Measurements from ENCODE around the gene COMMD1. TPM values are rescaled to one million over a fixed set of nuclear protein-coding genes. Genes with fewer than 3 reads are reported as not detected.

Gene COMMD1
- total and polyA plus RNA-seq, 2 experiments from 2014 or later: 30.5 to 71.1 TPM

GRCh38 chr2:61943251-61943650 is 37.8 kb downstream of the COMMD1 start:
- Histone ChIP-seq H4K20me1 (ENCODE audit: insufficient read depth, poor library complexity, severe bottlenecking) (no peaks in the 10 kb centered on the region), H3K4me1 (ENCODE audit: insufficient read depth) (peaks cover 16% of the 10 kb centered on the region), H3K36me3 (replicated peaks; ENCODE audit: insufficient read depth, low read depth) (no peaks in the 10 kb centered on the region), H3K4me2 (no peak overlapping the region), H3K4me3 (no peak overlapping the region), H3K27me3 (no peaks in the 10 kb centered on the region), H3K9me3 (ENCODE audit: low read depth) (no peaks in the 10 kb centered on the region), H2AFZ (no peak overlapping the region), H3K79me2 (no peaks in the 10 kb centered on the region), H3K27ac (no peak overlapping the region), H3K9me2 (replicated peaks; ENCODE audit: insufficient read depth) (no peaks in the 10 kb centered on the region)
- TF ChIP-seq EZH2phosphoT487 (IDR thresholded peaks at IDR 0.05; ENCODE audit: low read depth, severe bottlenecking, unreplicated experiment) (no peak), EZH2 (IDR thresholded peaks at IDR 0.05; ENCODE audit: borderline replicate concordance) (no peak)
- no peak for DNase-seq (ENCODE audit: low spot score)
- 100% methylated on average over 2 of the region's 2 CpGs for WGBS (ENCODE audit: low lambda C conversion rate, missing lambda C conversion rate)

DNA sequence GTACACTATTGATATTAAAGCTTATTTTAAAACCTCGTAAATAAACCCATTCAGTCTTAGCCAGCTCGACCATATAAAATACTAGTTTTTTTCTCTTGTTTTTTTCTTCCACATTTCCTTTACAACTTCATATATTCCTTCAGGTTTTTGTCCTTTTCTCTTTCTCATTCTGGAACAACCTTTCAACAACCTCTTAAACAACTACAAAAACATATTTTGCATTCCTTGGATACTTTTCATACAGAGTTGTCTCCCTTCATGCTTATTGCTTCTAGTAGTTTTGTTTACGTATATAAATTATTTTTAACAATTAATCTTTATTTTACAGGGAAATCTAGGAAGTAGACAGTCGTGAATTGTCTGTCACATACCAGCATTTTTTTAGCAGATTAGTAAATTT is 41.2 kb downstream of the COMMD1 start:
- H3K27ac ChIP-seq: no peak overlapping the region
- no peaks in the 10 kb centered on the region for H3K36me3 ChIP-seq (replicated peaks; ENCODE audit: insufficient read depth, low read depth)
- no peak overlapping the region for H3K4me2 ChIP-seq
- H3K4me1 ChIP-seq (ENCODE audit: insufficient read depth): peaks cover 26% of the 10 kb centered on the region
- H3K27me3 ChIP-seq: no peaks in the 10 kb centered on the region
- no peak for DNase-seq (ENCODE audit: low spot score)
- no peaks in the 10 kb centered on the region for H3K79me2 ChIP-seq
- no peaks in the 10 kb centered on the region for H3K9me2 ChIP-seq (replicated peaks; ENCODE audit: insufficient read depth)
- H3K9me3 ChIP-seq (ENCODE audit: low read depth): no peaks in the 10 kb centered on the region
- no peak overlapping the region for H2AFZ ChIP-seq
- TF ChIP-seq EZH2 (IDR thresholded peaks at IDR 0.05; ENCODE audit: borderline replicate concordance): no peak
- TF ChIP-seq, protein P1, sequence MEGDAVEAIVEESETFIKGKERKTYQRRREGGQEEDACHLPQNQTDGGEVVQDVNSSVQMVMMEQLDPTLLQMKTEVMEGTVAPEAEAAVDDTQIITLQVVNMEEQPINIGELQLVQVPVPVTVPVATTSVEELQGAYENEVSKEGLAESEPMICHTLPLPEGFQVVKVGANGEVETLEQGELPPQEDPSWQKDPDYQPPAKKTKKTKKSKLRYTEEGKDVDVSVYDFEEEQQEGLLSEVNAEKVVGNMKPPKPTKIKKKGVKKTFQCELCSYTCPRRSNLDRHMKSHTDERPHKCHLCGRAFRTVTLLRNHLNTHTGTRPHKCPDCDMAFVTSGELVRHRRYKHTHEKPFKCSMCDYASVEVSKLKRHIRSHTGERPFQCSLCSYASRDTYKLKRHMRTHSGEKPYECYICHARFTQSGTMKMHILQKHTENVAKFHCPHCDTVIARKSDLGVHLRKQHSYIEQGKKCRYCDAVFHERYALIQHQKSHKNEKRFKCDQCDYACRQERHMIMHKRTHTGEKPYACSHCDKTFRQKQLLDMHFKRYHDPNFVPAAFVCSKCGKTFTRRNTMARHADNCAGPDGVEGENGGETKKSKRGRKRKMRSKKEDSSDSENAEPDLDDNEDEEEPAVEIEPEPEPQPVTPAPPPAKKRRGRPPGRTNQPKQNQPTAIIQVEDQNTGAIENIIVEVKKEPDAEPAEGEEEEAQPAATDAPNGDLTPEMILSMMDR (IDR thresholded peaks at IDR 0.05; ENCODE audit: poor library complexity): no peak
- TF ChIP-seq EZH2phosphoT487 (IDR thresholded peaks at IDR 0.05; ENCODE audit: low read depth, severe bottlenecking, unreplicated experiment): no peak
- no peaks in the 10 kb centered on the region for H4K20me1 ChIP-seq (ENCODE audit: insufficient read depth, poor library complexity, severe bottlenecking)
- H3K4me3 ChIP-seq: no peak overlapping the region
- WGBS (ENCODE audit: low lambda C conversion rate, missing lambda C conversion rate): 59% methylated on average over 4 of the region's 4 CpGs

GRCh38 chr2:61948661-61949457 is 43.4 kb downstream of the COMMD1 start:
- Histone ChIP-seq H3K4me1 (ENCODE audit: insufficient read depth) (peaks cover 26% of the 10 kb centered on the region), H3K9me3 (ENCODE audit: low read depth) (no peaks in the 10 kb centered on the region), H3K27me3 (no peaks in the 10 kb centered on the region), H3K9me2 (replicated peaks; ENCODE audit: insufficient read depth) (no peaks in the 10 kb centered on the region), H3K27ac (no peak overlapping the region), H4K20me1 (ENCODE audit: insufficient read depth, poor library complexity, severe bottlenecking) (no peaks in the 10 kb centered on the region), H3K4me3 (no peak overlapping the region), H3K36me3 (replicated peaks; ENCODE audit: insufficient read depth, low read depth) (no peaks in the 10 kb centered on the region), H3K4me2 (no peak overlapping the region), H2AFZ (no peak overlapping the region), H3K79me2 (no peaks in the 10 kb centered on the region)
- no peak for TF ChIP-seq EZH2 (IDR thresholded peaks at IDR 0.05; ENCODE audit: borderline replicate concordance)
- TF ChIP-seq EZH2phosphoT487 (IDR thresholded peaks at IDR 0.05; ENCODE audit: low read depth, severe bottlenecking, unreplicated experiment): no peak
- TF ChIP-seq, protein P1 (IDR thresholded peaks at IDR 0.05; ENCODE audit: poor library complexity): no peak
- DNase-seq (ENCODE audit: low spot score): no peak
- WGBS (ENCODE audit: low lambda C conversion rate, missing lambda C conversion rate): 89% methylated on average over 5 of the region's 5 CpGs

- H3K27me3 ChIP-seq: no peaks in the 10 kb centered on the region
- no peaks in the 10 kb centered on the region for H3K79me2 ChIP-seq
- H3K4me2 ChIP-seq: no peak overlapping the region
- H3K4me1 ChIP-seq (ENCODE audit: insufficient read depth): peaks cover 26% of the 10 kb centered on the region
- H3K36me3 ChIP-seq (replicated peaks; ENCODE audit: insufficient read depth, low read depth): no peaks in the 10 kb centered on the region
- no peaks in the 10 kb centered on the region for H4K20me1 ChIP-seq (ENCODE audit: insufficient read depth, poor library complexity, severe bottlenecking)
- H3K9me3 ChIP-seq (ENCODE audit: low read depth): no peaks in the 10 kb centered on the region
- 83% methylated on average over 1 of the region's 1 CpG for WGBS (ENCODE audit: low lambda C conversion rate, missing lambda C conversion rate)
- no peak overlapping the region for H3K27ac ChIP-seq
- TF ChIP-seq EZH2 (IDR thresholded peaks at IDR 0.05; ENCODE audit: borderline replicate concordance) (no peak), EZH2phosphoT487 (IDR thresholded peaks at IDR 0.05; ENCODE audit: low read depth, severe bottlenecking, unreplicated experiment) (no peak)
- TF ChIP-seq, protein P1 (IDR thresholded peaks at IDR 0.05; ENCODE audit: poor library complexity): no peak
- no peak for DNase-seq (ENCODE audit: low spot score)
- H3K9me2 ChIP-seq (replicated peaks; ENCODE audit: insufficient read depth): no peaks in the 10 kb centered on the region
- H3K4me3 ChIP-seq: no peak overlapping the region
- no peak overlapping the region for H2AFZ ChIP-seq
These were observed 43.9 kb downstream of the COMMD1 start for GRCh38 chr2:61949458-61949713.

Measured in hepatocyte (in vitro differentiated cells).